ENCODE data around the gene MITF.

Gene MITF

DNA sequence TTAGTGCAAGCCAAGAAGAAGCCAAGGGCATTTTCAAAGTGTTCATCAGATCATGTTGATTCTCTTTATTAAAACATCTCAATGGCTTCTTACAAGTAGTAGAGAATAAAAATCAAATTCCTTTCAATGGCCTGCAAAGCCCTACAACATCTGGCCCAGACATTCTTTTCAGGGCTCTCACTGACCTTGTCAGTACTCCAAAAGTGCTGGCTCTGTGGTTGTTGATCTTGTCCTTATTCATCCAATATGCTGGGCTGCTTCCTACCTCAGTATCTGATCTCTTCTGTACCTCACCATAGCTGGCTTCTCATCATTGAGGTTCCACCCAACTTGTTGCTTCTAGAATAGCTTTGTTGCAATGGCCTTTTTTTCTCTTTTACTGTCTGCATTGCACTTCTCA lies 186.2 kb downstream of the MITF start:
- DNase-seq, result no peak

DNA sequence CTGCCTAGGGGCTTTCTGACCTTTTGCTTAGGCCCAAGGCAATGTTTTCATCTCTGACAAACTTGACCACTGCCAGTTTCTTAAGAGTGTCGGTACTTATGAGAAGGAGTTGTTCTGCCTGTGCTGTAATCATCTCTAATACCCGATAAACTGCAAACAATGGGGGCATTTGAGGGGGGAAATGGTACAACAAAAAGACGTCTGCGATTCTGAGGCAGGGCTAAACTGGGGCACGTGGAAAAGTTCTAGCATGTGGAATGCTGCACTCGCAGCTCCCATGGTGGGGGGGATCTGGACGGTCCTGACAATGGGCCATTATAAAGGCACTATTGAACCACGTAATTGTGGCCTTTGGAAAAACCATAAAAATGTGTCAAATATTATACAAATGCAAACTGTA lies 187.1 kb downstream of the MITF start:
- DNase-seq, result no peak

DNA sequence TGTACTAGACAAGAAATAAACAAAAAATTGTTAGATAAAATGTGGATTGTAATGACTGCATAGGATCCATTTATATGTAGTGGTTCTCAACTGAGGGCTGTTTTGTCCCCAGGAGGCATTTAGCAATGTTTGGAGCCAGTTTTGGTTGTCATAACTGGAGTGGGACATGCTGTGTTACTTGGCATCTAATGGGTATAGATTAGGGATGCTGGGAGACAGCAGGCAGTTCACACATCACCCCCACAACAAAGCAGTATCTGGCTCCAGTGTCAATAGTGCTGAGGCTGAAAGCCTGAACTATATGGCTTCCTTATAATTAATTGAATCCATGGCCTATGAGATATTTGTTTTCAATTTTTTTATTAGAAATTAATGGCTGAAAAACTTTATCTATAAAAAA lies 188.3 kb downstream of the MITF start:
- DNase-seq, result no peak

DNA sequence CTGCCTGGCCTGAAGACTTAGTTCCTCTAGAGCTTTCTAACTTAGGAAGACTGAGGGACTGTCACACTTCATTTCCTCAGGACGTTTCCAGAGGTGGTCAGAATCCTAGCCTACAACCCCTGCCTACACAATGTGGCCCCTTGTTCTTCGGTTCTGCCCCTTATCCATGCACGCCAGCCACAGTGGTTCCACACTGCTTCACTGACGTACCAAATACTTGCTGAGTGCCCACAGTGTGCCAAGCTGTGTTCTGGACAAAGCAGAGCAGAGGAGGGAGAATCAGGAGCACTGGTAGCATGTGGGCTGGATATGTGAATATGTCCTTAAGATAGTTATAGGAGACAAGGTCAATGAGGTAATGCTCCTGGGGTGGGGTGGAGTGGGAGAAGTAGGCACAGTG lies 189.8 kb downstream of the MITF start:
- DNase-seq, result no peak

DNA sequence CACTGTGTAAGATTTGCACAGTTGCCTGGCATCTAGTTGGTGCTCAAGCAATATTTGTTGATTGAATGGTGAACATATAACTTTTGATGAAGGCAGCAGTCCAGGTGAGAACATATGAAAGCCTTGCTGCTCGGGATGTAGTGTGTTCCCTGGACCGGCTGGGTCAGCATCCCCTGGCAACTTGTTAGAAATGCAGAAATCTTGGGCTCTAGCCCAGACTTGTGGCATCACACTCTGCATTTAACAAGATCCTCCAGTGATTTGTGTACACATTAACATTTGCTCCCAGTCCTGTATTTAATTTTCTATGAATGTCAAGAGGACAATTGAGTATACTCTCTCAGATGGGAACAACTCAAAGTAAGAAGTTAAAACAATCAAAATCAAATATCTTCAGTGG lies 191.3 kb downstream of the MITF start:
- no peak for DNase-seq

DNA sequence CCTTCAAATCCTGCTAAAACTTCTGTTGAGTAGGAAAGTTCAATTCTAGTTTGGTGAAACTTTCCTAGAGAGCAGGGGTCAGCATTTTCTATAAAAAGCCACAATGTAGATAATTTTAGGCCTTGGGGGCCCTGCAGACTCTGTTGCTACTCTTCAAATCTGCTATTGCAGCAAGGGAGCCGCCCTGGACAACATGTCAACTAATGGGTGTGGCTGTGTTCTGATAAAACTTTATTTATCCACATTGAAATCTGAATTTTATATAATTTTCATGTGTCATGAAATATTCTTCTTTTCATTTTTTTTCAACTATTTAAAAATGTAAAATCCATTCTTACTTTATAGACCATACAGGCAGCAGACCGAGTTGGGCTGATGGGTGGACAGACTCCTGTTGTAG lies 192.8 kb downstream of the MITF start:
- DNase-seq, result no peak

DNA sequence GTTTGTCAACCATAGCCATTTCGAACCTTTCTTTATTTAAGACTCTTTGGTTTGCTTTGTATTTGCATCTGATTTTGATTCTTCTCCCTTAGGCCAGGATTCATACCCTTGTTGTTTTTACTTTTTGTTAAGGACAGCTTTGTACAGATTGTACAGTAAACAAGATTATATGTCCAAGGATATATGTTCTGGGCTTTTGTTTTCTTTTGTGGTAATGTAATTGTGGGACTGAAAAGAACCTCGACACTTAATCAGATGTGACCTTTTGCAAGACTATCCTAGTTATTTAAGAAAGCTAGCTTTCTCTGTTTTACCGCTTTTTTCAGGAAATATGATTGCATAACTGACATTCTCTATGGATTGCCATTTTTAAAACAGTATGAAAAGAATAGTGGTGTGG lies 193.2 kb downstream of the MITF start:
- no peak for DNase-seq

DNA sequence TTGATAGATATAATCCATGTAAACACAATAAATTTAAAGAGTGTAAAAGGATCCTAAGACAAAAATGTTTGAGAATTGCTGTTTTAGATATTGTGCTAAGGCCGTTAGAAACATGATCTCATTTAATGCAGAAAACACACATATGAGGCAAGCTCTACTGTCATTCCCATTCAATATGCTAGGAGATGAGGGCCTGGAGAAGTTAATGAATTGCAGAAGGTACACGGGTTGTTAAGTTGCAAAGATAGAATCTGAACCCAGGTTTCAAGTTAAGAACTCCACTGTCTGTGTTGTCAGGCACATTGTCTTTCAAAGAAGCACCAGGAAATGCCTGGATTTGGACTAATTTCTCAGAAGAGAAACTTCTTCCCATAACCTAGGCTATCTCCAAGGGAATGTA lies 195.1 kb downstream of the MITF start:
- no peak for DNase-seq

DNA sequence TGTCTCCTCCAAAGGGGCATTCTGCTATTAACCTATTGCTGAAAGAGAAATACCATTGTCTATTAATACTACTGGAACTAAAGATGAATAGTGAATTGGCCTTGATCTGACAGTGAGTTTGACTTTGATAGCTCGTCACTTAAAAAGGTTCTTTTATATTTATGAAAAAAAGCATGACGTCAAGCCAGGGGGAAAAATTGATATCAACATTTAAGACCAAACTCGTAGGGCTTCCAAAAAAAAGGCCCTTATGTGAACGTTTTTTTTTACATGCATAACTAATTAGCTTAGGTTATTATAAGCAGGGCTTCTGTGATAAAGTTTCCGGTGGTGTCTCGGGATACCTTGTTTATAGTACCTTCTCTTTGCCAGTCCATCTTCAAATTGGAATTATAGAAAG lies 197.0 kb downstream of the MITF start:
- no peak for DNase-seq

DNA sequence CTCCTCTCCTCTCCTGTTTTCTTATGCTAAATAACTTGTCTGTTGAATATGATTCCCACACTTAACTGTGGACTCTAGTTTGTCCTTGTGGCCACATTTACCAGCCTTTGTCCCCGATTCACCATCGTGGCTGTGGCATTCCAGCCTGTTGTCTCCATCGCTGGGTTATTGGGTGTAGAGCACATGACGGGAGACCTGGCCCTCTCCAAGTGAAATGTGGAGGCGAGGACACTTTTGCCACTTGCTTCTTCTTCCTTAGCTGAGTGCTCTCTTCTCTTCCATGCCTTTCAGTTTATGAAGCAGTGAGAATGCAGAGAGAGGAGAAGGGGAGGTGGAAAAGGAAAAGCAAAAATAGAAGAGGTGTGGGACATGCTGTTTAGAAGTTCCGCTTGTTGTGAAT lies 198.8 kb downstream of the MITF start:
- DNase-seq, result no peak

DNA sequence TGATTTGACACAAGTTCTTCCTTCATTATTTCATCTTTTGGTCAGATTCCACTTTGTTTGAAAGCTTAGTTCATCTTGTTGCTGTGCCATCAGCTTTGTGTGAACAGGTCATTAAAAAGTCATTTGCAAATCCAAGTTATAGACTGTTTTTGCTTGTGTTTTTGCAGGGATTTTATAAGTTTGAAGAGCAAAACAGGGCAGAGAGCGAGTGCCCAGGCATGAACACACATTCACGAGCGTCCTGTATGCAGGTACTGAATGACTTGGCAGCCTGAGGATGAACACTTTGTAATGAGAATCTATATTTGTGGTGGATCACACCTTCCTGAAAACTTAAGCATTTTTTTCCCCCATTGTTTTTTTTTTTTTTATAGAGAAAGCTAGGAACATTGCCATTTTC lies 199.7 kb downstream of the MITF start:
- no peak for DNase-seq

DNA sequence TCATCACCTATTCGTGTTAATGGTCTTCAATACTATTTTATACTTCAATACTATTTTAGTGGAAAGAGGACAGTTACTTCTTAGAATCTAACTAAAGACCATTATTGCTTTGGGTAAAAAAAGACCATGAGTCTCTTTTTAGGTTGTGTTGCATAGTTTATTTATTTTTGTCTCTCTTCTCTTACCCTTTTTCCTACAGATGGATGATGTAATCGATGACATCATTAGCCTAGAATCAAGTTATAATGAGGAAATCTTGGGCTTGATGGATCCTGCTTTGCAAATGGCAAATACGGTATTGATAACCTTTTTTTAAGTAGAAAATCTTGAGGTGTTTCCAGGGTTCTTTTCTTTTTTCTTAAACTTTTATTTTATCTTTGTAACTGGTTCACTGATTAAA lies 201.8 kb downstream of the MITF start:
- no peak for DNase-seq

DNA sequence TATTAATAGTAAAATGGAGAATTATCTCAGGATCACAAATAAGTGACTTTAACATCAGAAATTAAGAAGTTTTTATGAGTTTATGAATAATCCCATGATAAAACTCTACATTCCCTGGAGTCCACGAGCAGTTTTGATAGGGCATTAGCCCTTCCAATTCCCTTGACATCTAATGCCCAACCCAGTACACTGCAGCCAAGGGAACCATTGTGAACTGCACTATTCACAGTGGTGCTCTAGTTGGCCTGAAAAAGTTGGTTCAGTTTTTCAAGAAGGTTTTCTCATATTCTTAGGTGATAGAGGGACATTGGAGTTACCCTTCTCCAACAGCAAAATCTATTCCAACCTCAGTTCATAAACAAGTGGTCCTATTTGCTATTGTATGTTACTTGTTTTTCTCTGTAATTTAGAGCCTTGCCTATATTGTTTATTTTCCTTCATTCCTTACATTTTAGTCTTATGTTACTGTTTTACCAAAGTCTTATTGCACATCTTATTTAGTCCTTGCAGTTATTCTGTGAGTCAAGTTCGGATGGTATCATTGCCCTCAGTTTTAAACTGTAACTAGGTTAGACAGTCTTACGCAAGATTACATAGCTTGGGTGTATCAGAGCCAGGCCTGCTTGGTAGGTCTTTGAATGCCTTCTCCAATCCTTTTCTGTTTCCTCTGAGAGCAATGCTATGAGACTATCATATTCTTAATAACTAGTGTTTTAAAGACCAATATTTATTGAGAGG lies 202.3 kb downstream of the MITF start:
- no peak for DNase-seq

DNA sequence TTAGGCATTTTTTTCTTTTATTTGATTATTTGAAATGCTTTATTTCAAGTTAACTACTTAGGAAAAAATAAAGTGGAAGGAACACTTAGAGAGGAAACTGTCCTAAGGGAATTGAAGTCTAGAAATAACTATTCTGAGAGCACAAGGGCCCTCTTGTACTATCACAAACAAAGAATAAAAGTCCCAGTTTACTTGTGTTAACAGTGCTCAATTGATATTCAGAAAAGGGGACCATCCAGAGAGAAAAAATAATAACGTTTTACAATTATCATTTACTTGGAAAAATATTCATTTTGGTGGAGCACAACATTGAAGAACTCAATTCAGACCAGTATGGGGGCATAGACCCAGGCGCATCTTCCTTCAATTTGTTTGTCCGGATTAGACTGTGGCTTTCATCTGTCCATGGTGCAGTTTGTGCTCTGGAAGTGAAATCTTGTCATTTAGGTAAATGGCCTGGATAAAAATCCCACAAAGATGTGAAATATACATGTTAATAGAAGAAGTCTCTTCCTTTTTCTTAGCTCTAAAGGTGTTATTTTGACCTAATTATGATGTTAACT lies 205.7 kb downstream of the MITF start:
- no peak for DNase-seq

DNA sequence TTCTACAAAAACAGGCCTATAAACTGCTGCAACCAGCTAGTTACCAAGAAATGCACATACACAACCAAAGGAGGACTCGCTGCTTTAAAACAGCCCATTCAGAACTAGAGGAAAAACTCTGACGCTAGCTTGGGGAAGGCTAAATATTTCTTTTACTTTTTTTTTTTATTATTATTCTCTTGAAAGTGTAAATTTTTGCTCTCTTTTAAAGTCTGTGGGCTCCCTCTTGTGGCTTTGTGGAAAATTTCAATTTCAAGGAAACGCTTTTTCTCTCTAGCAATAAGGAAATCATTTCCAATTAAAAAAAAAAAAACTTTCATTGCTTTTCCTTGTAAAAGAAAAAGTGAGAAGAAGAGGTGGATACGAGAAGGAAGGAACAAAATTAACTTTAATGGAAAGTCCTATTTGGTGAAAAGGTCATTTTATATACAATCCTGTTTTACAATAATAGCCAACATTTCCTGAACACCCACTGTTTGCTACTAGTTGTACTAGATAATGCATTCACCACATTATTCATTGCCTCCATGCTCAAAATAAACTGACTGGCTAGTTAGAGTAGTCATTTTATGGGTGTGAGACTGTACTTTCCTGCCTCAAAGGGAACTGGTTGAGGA lies 209.1 kb downstream of the MITF start:
- no peak for DNase-seq

DNA sequence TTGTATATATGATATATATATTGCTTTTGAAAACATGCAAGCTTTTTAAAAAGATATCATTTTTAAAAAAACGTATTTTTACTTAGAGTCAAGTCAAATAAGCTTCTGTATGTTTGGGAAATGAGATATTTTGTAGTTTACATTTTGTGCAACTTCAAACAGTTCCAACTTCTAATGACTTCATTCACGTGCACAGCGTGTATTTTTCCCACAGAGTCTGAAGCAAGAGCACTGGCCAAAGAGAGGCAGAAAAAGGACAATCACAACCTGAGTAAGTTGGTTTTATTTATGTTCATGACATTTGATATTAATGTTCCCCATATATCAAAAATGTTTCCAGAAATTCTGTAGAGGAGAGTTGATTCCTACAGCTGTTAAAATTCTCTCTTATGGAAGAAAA lies 212.4 kb downstream of the MITF start:
- no peak for DNase-seq

DNA sequence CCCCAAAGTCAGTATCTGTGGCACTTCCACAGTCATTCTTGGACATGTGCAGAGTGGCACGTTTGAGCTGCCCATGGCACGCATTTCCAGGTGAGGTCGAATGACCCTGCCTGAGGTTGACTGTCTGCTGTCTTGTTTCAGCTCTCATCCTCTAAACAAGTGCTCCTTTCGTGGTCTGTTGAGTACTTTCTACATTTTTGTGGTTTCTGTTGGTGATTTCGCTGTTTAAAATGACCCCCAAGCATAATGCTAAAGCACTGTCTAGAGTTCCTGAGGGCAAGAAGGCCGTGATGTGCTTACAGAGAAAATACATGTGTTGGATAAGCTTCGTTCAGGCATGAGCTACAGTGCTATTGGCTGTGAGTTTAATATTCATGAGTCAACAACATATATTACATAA lies 220.3 kb downstream of the MITF start:
- DNase-seq, result no peak

DNA sequence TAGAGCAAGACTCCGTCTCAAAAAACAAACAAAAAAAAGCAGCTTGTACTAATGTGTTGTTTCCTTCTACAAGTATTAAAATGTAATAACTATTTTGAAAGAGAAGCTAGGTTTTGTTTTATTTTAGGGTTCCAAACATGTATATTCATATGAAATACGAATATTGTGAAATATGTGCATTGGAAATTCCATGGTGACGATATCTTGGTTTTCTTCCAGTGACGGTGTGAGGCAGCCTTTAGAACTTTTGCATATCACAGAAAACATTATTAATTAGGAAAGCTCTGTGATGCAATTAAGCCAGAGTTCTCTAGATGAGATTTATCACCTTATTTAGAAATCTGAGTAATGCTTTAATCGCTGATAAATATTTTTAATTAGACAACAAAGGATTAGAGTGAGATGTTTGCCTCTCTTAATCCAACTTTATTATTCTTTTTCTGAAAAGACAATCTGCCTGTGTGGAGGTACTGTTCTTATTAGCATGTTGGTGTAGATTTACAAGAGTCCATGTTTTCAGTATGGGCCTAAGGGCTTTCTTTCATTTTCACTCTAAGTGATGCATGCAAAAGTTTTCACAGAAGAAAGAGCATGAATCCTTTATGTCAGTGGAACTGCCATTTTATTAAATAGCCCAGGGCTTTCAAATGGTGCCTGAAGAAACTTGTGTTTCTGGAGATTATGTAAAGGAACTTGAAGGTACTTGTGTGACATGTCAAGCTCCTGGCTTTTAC lies 222.6 kb downstream of the MITF start:
- DNase-seq, result no peak

DNA sequence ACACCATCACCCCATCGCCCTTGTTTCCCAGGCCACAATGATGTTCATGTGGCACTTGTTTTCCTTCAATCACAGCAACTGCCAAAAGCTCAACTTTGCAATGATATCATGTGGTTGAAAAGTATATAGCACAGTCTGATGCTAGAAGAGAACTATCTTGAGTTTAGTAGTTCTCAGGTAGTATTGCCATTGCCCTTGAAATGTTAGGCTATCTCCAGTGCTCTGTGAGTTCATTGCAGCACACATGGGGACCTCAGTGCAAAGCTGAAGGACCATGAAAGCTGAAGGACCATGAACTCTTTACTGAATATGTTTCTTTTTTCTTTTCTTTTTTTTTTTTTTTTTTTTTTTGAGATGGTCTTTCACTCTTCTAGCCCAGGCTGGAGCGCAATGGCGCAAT lies 224.4 kb downstream of the MITF start:
- no peak for DNase-seq

DNA sequence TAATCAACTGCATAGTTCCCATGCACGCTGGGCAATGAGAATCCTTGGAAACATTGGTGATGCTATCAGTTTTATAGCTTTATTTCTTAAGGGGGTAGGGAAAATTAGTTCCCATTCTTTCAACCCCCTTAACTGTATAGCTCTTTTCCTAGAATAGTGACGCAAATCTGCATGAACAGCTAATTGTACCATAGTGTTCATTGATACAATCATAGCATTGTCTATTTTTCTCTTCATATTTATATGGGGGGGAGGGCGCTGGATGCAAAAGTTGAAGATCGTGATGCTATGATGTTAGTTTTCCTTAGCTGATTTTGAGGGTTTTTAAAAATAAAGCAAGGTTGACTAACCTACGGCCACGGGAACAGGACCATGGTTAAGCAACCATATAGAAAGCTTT lies 227.9 kb downstream of the MITF start:
- DNase-seq, result no peak

DNA sequence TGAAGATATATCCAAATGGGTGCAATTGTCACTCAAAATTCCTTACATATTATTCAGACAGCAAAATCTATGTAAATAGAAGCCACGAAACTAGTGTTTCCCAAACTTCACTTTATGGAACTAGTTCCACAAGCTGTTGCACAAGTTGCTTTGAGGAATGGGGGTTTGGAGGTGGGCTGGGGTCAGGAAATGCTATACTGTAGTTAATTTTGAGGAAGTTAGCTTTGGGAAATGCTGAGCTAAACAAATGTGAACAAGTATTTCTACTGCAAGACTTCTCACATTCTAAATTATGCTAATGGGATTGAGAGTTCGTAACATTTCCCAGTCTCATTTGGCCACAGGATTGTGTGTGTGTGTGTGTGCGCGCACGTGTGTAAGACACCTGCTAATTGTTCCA lies 231.6 kb downstream of the MITF start:
- DNase-seq, result no peak

DNA sequence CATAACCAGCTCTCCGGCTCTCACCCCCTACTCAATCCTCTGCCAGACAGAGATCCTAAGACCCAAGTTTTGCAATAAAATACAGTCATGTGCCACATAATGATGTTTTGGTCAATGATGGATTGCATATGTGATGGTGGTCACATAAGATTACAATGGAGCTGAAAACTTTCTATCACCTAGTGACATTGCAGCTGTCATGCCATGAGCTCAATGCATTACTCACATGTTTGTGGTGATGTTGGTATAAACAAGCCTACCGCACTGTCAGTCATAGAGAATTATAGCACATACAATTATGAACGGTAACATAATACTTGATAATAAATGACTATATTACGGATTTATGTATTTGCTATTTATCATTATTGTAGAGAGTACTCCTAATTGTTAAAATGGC lies 233.4 kb downstream of the MITF start:
- DNase-seq, result no peak

DNA sequence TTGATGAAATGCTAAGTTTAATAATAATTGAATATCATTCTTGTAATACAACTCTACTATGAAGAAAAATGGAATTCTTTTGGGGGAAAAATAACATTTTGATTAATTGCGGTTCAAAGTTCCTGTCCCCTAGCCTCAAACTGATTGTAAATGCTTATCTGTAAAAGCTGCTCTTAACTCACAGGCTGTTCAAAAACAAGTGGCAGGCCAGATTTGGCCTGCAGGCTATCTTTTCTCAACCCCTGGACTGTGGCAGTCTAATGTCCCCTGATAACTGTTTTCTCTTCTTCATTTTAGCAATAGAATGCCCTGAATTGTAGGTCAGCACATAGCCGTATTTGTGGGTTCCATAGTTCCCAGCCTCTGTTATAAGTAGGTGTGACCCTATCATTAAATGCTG lies 236.8 kb downstream of the MITF start:
- no peak for DNase-seq

All from NCI-H2227 treated with DMSO at 0.1 percent for 48 hours (cell line).